Activated CD4-positive, alpha-beta T cell treated with anti-CD3 and anti-CD28 coated beads for 1 hour (primary cell): Measurements from ENCODE around the gene TMEM270.

Experiments used
- DNase-seq: peaks from one replicate; pipeline ENCODE4 v3.0.0-alpha.2; 2020

Gene TMEM270

DNA sequence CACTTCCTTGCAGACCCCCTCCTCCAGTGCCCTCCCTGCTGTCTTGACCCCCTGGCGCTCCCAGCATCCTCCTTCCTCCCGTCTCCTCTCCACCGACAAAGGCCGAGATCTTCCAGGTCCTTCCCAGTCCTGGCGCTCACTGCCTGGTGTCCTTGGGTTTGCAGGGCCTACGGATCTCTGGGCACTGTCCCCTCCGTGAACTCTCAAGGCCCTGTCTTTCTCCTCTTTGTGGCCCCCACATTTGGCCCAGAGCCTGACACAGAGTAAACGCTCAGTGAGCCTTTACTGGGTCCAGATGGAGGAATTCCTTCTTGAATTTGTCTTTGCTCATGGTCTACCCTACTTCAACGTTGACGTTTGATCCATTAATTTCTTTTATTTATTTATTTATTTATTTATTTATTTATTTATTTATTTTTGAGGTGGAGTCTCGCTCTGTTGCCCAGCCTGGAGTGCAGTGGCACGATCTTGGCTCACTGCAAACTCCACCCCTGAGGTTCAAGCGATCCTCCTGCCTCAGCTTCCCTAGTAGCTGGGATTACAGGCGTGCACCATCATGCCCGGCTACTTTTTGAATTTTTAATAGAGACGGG lies 29.7 kb downstream of the TMEM270 start:
- no peak for DNase-seq

DNA sequence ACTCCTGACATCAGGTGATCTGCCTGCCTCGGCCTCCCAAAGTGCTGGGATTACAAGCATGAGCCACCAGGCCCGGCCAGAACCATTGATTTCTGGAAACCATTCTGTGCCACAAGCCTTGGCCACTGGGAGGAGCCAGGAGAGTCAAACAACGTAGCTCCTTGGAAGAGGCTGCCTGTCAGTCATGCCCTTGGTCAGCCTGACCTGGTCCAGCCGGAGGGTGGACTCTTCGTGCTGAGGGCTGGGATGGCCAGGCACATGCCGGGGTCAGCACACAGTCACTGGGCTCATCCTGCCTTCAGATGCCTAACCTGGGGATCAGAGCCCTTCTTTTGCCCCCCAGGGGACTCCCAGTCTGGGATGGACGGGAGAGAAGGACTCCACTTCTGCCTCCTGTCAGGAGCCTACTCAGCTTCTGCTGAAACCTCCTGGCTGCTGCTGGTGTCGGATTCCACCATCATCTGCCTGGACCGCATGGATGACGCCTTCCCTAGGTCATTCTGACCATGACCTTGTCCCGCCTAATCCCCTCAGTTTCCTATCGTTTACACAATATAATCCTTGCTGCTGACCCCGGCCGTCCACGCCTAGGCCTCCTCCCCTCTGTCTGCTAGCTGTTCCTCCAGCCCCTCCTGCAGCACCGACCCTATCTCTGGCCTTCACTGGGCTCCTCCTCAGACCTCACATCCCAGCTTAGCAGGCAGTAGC lies 30.4 kb downstream of the TMEM270 start:
- no peak for DNase-seq

DNA sequence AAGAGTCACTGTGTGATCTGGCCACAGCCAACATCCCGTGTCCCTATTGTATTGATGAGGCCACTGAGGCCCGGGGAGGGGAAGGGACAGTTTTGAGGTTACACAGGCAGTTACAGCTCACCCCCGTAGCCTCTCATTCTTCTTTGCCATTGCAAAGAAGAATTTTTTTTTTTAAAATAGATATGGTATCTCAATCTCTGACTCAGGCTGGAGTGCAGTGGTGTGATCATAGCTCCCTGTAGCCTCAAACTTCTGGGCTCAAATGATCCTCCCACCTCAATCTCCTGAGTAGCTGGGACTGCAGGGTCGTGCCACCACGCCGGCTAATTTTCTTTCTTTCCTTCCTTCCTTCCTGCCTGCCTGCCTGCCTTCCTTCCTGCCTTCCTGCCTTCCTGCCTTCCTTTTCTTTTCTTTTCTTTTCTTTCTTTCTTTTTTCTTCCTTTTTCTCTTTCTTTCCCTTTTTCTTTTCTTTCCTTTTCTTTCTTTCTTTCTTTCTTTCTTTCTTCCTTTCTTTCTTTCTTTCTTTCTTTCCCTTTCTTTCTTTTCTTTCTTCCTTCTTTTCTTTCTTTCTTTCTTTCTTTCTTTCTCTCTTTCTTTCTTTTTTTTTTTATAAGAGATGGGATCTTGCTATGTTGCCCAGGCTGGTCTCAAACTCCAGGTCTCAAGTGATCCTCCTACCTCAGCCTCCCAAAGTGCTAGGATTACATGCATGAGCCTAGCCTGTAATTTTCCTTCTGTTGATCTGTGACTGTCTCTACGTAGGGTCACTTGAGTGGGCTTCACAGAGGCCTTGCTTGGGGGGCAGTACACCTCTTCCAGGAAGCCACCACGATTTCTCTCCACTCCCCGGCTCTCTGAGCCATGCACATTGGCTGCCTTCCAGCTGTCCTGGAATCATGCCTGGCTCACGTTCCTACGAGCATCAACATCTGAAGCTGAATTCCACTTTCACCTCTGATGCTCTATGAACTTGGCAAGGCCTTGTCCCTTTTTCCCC lies 31.3 kb downstream of the TMEM270 start:
- DNase-seq, result no peak

DNA sequence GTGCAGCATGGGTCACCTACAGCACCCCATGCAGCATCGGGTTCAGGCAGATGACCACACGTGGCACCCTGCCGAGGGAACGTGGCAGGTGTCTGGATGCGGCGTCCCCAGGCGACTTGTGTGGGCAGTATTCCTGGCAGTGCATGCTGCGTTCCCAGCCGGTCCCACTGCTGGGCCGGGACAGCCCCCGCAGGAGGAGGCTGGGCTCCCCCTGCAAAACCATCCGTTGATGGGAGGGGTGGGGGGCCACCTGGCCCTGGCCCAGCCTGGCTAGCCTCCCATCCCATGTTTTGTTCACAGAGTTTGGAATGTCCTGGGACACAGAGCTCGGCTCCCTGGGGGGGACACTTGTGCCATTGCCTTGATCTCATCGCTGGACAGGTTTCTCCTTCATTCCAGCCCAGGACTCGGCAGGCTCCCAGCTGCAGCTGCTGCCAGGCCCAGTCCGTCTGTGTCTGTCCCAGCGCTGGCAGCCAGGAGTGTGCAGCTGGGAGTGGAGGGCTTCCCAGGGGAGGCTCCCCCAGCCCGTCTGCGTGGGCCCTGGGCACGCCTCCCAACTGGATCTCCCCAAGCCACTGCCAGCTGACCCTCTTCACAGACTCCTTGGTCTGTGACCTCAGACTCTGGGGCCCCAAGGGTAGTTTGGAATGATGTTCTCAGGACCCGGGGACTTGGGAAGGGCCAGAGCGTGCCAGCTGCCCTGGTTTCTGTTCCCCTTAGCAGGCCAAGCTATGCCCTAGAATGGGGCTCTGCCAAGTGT lies 32.6 kb downstream of the TMEM270 start:
- no peak for DNase-seq

DNA sequence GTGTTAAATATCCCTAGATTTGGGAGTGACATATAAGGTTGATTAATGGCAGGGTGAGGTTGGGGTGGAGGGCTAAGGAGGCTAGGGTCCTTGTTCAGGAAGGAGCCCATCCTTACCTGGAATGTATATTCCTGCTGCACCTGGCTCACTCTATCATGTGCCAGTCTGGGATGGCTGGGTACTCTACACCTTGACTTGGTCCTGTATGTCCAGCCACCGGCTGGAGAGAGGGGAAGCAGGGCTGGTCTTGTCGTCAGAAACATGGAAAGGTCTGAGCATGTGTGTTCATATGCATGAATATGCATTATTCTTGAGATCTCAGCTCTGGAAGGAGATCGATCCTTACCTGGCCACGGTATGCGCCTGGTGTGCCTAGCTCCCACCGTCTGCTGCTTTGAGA lies 33.2 kb downstream of the TMEM270 start:
- DNase-seq, result no peak

DNA sequence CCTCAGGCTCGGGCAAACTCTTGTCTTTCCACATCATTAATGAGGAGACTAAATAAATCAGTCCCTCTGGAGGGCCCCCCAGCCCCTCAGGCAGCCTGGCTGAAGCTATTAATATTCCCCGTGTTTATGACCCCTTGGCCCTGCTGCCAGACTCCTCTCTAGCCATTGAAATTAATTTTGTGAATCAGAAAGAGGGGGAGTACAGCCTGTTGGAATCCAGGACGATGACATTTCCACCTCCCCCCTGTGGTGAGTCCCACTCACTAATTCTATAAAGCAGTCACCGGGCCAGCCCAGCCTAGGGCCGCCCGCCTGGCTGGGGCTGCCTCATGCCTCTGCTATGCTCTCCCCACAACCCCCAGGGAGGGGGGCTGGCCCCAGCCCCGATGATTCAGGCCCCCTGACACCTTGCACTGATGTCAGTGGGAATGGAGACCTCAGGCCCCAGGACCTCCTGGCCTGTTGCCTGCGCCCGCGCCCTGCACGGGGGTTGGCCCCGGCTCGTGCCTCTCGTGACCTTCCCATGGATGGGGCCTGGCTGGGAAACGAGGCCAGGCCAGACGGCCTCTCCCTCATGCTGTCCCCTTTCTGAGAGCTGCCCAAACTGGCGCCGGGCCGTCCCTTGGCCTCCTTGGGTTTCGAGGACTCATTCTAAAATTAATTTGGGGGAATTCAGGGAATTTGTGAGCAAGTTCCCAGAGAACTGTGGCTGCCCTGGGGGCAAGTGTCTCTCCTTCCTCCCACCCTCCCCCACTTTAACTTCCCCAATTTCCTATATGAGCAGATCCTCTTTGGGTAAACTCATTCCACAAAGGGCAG lies 34.0 kb downstream of the TMEM270 start:
- DNase-seq, result no peak

DNA sequence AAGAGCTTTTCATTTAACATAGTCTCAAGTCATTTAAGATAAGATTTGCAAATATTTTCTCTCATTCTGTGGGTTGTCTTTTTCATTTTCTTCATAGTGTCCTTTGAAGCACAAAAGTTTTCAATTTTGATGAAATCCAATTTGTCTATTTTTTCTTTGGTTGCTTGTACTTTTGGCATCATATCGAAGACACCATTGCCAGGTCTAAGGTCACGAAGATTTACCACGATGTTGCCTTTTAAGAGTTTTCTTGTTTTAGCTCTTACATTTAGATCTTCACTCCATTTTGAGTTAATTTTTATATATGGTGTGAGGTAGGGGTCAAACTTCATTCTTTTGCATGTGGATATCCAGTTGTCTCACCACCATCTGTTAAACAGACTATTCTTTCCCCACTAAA lies 34.7 kb downstream of the TMEM270 start:
- DNase-seq, result no peak

DNA sequence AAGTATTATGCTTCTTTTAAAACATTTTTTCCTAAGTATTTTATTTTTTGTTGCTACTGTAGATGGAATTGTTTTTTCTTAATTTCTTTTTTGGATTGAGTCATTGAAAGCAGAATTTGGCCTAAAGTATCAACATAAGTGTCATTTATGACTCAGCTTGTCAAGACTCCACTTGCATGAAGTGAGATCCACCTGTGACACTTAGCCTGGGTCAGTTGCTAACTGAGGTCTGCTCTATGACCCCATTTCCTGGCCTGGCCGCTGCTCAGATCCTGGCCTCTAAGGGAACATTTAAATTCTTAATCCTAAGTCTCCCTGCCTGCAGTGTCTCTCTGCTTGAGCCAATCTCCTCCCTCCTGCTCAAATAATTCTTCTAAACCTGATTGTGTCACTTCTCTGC lies 35.5 kb downstream of the TMEM270 start:
- no peak for DNase-seq

DNA sequence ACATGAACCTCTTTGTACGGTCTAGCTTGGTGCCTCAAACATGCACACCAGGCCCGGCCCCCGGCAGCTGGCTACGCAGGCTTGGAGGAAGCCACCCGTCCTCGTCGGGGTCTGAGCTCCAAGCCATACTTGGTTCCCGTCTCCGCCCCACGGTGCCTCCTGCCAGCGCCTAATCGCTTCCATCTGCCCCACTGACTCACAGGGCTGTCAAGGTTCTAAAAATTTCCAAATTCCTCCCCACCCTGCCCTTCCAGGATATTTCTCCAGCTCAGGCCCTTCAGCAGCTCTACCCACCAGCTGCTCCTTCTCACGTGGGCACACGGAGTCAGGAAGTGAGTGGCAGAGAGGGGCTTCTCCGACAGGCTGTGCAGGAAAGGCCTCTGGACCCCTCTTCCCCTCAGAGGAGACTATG lies 38.8 kb downstream of the TMEM270 start:
- no peak for DNase-seq

DNA sequence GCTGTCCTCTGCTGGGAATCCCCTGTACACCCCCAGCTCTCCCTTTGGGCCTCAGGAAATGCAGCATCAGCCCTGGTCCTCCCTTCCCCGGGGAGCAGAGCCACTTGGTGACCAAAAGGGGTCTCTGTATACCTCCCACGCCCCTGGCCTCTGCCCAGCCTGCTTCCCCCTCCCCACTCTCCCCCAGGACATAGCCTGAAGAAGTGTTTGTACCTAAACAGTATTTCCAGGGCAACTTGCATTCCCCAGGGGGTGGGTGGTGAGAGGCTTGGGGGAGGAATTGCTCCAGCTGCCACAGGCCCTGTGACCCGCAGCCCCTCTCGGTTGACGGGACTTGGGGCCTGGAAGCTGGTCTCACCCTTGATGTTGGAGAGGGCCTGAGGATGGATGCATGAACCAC lies 39.3 kb downstream of the TMEM270 start:
- DNase-seq, result no peak

DNA sequence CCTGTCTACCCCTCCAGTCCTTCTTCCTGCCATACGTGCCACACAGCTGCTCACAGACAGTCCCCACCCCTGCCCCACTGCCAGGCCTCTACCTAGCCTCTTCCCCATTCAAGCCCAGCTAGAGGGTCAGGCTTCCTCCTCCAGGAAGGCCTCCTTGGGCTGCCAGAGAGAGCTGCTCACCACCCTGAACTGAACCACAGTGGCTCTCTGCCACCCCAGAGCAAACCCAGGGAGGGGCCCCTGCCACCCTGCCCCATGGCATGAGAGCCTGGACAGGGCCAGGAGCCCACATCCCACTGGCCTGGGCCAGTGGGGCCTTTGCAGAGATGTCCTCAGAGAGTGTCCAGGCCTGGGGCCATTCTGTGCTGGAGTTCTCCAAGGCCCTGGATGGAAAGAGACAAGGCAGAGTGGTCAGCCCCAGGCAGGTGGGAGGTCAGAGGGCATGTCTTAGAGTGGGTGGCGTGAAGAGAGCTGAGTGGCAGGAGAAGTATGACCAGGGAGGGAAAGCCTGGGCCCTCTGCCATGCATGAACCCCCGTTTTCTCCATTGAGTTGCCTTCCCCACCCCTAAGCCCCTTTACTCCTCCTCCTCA lies 40.4 kb downstream of the TMEM270 start:
- DNase-seq, result no peak

DNA sequence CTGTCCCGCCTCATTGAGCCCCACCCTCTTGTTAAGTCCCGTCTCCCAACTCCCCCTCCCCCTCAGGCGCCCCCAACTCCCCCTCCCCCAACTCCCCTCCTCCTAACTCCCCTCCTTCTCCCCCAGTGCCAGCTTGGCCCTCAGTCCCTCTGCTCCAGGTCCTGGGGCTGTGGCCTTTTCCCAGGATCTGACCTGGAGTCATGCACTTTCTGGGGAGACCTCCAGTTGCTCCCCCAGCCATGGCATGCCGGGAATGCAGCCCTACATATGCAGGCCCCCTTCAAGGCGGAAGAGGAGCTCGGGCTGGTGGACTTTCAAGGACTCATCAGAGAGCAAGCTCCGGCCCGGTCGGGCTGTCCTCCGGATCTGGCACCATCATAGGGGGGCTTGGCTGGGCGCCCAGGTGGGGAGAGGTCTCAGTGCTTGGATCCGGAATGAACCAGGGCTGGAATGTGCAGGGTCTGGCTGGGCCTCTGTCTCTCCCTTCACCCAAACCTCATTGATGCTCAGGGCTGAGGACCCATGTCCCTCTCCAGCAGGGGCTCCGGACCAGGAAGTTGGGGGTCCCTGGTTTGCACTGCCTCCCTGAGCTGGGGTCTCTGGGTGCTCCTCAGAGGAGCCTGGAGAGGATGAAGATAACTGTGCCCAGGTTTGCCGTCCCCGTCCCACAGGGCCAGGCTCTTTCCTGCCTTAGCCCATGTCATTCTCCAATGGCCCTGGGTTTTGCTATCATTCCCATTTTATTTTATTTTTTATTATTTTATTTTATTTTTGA lies 41.1 kb downstream of the TMEM270 start:
- no peak for DNase-seq

DNA sequence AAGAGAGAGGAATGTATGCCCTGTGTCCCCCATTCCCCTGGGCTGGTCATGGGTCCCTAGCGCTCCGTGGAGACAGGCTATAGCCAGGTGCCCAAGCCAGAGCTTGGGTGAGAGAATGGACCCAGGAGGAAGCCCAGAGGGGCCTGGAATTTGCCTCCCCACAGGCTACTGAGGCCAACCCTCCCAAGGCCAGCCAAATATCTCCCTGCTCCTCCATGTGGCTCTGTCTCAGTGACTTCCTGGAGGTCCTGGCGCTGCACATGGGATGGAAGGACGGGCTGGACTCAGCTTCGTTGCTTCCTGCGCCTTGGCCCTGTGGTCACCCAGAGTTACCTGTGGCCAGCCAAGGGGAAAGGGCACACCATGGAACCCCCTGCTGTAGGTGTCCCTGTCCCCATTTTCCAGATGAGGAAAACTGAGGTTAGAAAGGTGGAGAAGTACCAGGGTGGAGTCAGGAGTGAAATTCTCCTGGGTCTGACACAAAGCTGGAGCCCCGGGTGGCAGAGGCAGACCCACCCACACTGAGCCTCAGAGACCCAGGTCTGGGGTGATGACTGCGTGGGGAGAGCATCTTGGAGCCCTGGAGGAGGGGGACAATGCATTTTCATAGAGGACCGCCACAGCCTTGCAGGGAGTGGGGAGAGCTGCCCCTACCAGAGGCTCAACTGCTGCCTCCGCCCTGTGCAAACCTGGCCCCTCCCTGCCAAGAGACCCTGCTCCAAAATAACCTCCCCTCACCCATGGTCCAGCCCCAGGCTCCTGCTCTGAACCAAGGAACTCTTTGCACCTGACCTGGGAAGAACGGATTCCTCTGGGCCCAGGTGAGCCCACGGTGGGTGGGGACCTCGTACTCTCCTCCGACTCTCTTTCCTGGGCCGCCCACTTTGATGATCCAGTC lies 42.6 kb downstream of the TMEM270 start:
- DNase-seq, result no peak

DNA sequence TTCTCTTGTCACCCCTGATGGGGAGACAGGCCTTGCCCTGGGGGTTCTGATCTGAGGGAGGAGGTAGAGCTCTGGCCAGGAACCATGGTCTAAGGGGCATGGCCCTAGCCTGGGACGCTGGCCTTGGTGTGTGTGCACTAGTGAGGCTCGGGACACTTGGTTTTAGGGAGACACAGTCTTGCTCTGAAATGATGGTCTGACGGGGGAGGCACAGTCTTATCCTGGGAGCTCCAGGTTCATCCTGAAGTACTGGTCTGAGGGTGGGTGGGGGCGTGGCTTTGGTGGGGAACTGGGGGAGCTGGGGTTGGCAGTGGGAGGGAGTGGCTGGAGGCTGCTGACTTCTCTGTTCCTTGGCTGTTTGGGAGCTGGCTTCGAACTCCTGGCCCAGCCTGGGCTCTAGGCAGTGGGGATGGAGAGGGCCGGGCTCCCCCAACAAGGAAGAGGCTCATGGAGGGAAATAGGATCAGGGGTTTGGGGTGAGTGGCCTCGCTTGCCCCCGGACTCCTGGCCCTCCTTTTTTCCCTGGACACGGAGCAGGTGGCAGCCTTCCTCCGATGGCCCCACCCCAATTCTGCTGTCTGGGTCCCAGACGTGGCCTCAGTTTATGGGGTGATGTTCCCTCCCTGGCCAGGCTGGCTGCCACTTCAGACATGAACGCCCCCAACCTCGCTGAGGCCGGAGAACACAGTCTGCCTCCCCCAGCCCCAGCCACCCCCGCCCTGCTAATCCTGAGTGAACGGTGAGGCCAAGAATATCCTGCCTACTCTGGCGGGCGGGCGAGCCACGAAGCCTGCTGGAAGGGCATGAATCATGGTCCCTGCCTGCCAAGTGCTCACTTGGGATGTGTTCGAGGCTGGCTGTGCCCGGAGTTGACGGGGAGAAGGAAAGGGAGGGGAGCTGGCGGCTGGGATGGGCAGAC lies 43.5 kb downstream of the TMEM270 start:
- DNase-seq, result no peak

DNA sequence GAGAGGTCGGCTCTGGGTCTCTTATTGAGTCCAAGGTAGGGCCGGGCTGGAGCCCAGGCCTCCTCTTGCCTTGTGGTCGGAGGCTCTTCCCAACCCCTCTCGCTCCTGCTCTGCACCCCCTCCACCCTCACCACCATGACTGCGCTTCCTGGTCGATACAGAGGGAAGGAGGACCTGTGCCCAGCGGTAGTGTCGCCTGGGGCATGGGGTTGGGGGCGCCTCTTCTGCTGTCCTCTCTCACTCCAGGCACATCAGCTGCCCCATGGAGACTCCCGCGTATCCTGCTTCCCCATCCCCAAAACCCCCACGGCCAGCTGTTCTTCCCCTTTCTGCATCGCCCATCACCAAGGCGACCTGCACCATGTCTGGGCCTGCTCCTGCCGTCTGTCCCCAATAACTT lies 44.4 kb downstream of the TMEM270 start:
- DNase-seq, result no peak

DNA sequence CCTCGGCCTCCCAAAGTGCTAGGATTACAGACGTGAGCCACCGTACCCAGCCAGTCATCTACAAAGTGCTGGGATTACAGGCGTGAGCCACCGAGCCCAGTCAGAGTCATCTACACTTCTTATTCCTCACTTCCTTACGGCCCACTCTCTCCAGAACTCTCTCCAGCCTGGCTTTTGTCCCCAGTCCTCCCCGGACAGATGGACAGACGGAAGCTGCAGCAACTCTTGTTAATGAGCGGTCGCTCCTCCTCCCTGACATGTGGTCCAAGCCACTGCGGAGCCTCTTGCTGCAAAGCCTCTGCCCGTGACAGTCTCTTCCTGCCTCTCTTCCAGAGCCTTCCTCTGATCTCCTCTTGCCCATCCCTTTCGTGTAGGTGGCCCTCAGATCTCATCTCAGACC lies 45.9 kb downstream of the TMEM270 start:
- DNase-seq, result no peak

DNA sequence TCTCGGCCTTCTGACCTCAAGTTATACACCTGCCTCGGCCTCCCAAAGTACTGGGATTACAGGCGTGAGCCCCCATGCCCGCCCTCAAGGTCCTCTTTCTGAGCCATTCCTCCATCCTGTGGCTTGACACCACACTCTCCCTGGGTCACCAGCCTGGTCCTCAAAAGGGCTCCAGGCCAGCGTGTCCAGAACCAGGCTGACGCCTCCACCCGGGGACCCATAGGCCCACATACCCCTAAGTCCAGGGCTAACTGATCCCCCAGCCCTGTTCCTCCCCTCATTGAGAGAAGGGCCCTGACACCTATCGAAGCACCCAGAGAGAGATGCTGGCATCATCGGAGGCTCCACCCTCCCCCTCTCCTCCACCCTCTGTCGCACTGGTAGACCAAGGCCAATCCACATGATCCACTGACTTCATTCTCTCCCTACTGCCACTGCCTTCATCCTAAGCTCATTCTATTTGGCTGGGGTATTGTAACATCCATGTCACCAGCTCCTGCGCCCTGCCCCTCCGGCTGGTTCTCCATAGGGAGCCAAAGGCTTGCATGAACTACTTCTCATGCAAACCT lies 46.7 kb downstream of the TMEM270 start:
- DNase-seq, result no peak

DNA sequence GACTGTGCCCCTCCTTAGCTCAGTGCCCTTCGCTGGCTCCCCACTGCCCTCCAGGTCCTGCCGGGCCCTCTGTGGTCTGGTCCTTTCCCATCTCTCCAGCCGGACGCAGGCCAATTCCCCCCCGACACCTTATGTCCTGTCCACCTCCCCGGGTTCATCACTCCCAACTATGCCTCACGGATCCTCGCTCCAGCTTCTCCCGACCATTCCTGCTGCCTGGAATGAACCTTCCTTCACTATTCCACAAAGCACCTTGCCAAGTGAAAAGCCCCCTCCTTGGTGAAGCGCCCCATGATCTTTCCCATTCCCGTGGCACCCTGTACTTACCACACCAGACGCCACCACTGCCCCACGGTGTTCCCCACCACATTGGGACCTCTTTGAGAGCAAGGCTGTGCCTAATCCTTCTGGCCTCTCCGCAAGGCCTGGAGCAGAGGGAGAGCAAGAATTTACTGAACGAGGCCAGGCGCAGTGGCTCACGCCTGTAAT lies 47.2 kb downstream of the TMEM270 start:
- DNase-seq, result no peak
